ENCODE measurements around the gene NMT1.

- TF ChIP-seq POLR2A (IDR thresholded peaks at IDR 0.05) = no peak
- no peak for TF ChIP-seq CTCF (IDR thresholded peaks at IDR 0.05 in 8 of 11, conservative IDR thresholded peaks at IDR 0.05 in 3 of 11)
These were observed 83.3 kb downstream of the NMT1 start for GRCh38 chr17:45144199-45145034.

Data from spleen (tissue), 7 donors.